Glutamatergic neuron (in vitro differentiated cells): ENCODE results near the gene PAMR1. TPM values are rescaled to one million over a fixed set of nuclear protein-coding genes. Genes with fewer than 3 reads are reported as not detected.
A peak's percentile ranks its signal among the peaks of the same experiment; 100 is the strongest.

ENCODE experiments used
- DNase-seq: peaks from one replicate; pipeline ENCODE4 v3.0.0; 2022
- H3K27ac Mint-ChIP-seq: one replicate; pipeline ENCODE4 v1.8.0; 2020; ENCODE audit warnings: mild to moderate bottlenecking, mixed read lengths, inconsistent platforms; ENCODE audit not compliant: unreplicated experiment
- H3K27me3 Mint-ChIP-seq: one replicate; pipeline ENCODE4 v1.8.0; 2020; ENCODE audit warnings: mild to moderate bottlenecking, moderate library complexity, mixed read lengths, inconsistent platforms; ENCODE audit not compliant: unreplicated experiment
- H3K36me3 Mint-ChIP-seq: one replicate; pipeline ENCODE4 v1.8.0; 2020; ENCODE audit warnings: mild to moderate bottlenecking, mixed read lengths, inconsistent platforms; ENCODE audit not compliant: unreplicated experiment
- H3K4me1 Mint-ChIP-seq: one replicate; pipeline ENCODE4 v1.8.0; 2020; ENCODE audit warnings: mild to moderate bottlenecking, low read depth, mixed read lengths, inconsistent platforms; ENCODE audit not compliant: unreplicated experiment
- H3K4me3 Mint-ChIP-seq: one replicate; pipeline ENCODE4 v1.8.0; 2020; ENCODE audit warnings: mild to moderate bottlenecking, mixed read lengths, inconsistent platforms; ENCODE audit not compliant: unreplicated experiment
- H3K9me3 Mint-ChIP-seq: one replicate; pipeline ENCODE4 v1.8.0; 2020; ENCODE audit warnings: mild to moderate bottlenecking, moderate library complexity, mixed read lengths, inconsistent platforms; ENCODE audit not compliant: unreplicated experiment
- total RNA-seq: library from RNA; stranded (reverse); fragmentation: NEBNext Ultra II Directional; extraction: Animal tissue kit (Norgen Biotek cat#: 25700); gene quantifications from one replicate; pipeline ENCODE4 v1.2.1, GENCODE V29; 2021; ENCODE audit not compliant: unreplicated experiment
- TF ChIP-seq, protein P1 (sequence below): fragments of 200-600 bp; sonication (generic); IDR thresholded peaks from one replicate; pipeline ENCODE4 v1.5.0; 2021; ENCODE audit not compliant: partially characterized antibody, unreplicated experiment

Gene PAMR1
- total RNA-seq, 1 donor from 2014 or later = 10.6 TPM

DNA sequence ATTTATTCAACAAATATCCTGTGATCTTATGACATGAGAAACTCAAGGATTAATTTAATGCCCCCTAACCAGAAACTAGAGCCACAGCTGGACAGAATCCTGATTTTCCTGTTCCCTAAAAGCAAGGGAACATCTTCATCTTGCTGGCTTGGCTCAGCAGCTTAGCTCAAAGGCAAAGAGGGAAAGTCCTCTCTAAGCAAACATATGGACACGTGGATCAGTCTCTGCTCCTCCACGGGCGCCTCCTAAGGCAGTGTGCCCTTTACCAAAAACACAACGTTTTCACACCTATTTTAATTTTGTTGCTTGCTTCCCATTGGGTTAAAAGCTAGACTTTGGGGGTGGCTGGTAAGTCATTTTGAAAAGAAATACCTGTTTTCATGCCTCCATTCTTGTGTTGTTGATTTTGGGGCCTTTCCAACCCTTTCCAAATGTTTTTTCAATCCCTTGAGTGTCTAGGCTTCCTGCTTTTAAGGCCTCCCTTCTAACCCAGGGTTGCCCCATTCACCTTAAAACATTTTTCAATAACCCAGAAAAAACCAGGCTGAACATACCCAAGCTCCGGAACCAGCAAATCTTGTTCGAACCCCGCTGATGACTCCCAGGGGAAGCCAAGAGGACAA is 121.5 kb downstream of the PAMR1 start:
- H3K27me3 Mint-ChIP-seq = no peaks in the 10 kb centered on the region
- TF ChIP-seq, protein P1, sequence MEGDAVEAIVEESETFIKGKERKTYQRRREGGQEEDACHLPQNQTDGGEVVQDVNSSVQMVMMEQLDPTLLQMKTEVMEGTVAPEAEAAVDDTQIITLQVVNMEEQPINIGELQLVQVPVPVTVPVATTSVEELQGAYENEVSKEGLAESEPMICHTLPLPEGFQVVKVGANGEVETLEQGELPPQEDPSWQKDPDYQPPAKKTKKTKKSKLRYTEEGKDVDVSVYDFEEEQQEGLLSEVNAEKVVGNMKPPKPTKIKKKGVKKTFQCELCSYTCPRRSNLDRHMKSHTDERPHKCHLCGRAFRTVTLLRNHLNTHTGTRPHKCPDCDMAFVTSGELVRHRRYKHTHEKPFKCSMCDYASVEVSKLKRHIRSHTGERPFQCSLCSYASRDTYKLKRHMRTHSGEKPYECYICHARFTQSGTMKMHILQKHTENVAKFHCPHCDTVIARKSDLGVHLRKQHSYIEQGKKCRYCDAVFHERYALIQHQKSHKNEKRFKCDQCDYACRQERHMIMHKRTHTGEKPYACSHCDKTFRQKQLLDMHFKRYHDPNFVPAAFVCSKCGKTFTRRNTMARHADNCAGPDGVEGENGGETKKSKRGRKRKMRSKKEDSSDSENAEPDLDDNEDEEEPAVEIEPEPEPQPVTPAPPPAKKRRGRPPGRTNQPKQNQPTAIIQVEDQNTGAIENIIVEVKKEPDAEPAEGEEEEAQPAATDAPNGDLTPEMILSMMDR = no peak
- no peak for DNase-seq
- H3K27ac Mint-ChIP-seq = no peak overlapping the region
- H3K4me1 Mint-ChIP-seq = no peaks in the 10 kb centered on the region
- H3K36me3 Mint-ChIP-seq = no peaks in the 10 kb centered on the region
- no peak overlapping the region for H3K4me3 Mint-ChIP-seq
- no peaks in the 10 kb centered on the region for H3K9me3 Mint-ChIP-seq

GRCh38 chr11:35402751-35403660 is 122.4 kb downstream of the PAMR1 start:
- H3K36me3 Mint-ChIP-seq = no peaks in the 10 kb centered on the region
- TF ChIP-seq, protein P1 = no peak
- H3K27ac Mint-ChIP-seq = no peak overlapping the region
- H3K4me1 Mint-ChIP-seq = no peaks in the 10 kb centered on the region
- no peaks in the 10 kb centered on the region for H3K27me3 Mint-ChIP-seq
- DNase-seq = no peak
- H3K9me3 Mint-ChIP-seq = no peaks in the 10 kb centered on the region
- H3K4me3 Mint-ChIP-seq = no peak overlapping the region

- peaks cover under 1% of the 10 kb centered on the region for H3K27me3 Mint-ChIP-seq
- no peak overlapping the region for H3K4me3 Mint-ChIP-seq
- peaks cover 4% of the 10 kb centered on the region for H3K4me1 Mint-ChIP-seq
- DNase-seq = no peak
- H3K9me3 Mint-ChIP-seq = no peaks in the 10 kb centered on the region
- no peaks in the 10 kb centered on the region for H3K36me3 Mint-ChIP-seq
- H3K27ac Mint-ChIP-seq = no peak overlapping the region
- TF ChIP-seq, protein P1 = no peak
These were observed 126.5 kb downstream of the PAMR1 start for GRCh38 chr11:35398881-35399280.

GRCh38 chr11:35394941-35395340 is 130.5 kb downstream of the PAMR1 start:
- Mint-ChIP-seq H3K4me3 (no peak overlapping the region), H3K27me3 (peaks cover 6% of the 10 kb centered on the region), H3K36me3 (no peaks in the 10 kb centered on the region), H3K9me3 (no peaks in the 10 kb centered on the region), H3K4me1 (peaks cover 26% of the 10 kb centered on the region), H3K27ac (no peak overlapping the region)
- DNase-seq = no peak
- TF ChIP-seq, protein P1 = no peak

DNA sequence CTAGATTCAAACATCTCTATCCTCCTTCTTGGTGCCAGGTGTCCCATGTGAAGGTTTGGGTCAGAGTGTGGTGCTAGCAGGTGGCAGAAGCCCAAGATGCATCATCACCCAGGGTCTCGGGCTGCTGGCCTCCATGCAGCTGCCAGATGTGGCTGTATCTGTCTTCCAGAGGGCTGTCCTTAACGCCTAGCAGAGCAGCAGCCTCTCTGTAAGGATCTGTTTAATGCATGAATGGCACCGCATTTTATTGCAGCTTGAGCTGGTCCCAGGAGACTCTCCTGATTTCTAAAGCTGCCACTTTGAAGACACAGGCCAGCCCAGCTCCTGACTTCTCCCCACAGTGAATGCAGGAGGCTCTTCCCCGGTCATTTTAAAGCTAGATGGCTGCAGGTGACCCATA is 132.3 kb downstream of the PAMR1 start:
- Mint-ChIP-seq H3K4me1 (peaks cover 26% of the 10 kb centered on the region), H3K4me3 (peak overlapping the region; percentile 46), H3K27ac (peak overlapping the region; percentile 17), H3K36me3 (no peaks in the 10 kb centered on the region), H3K27me3 (peaks cover 6% of the 10 kb centered on the region), H3K9me3 (no peaks in the 10 kb centered on the region)
- TF ChIP-seq, protein P1 = no peak
- DNase-seq = peak; percentile 42
